CD4-positive, alpha-beta T cell treated with Interleukin-21 for 1 hour (primary cell): ENCODE measurements around the gene ADD1.
"Not testable (repeated sequence)": the region's sequence is repeated elsewhere in the genome, so short reads cannot be mapped to it uniquely, and the experiment has no call there.

ENCODE experiments used
- DNase-seq: peaks from one replicate; pipeline ENCODE4 v3.0.0-alpha.2; 2020

The ADD1 gene

DNA sequence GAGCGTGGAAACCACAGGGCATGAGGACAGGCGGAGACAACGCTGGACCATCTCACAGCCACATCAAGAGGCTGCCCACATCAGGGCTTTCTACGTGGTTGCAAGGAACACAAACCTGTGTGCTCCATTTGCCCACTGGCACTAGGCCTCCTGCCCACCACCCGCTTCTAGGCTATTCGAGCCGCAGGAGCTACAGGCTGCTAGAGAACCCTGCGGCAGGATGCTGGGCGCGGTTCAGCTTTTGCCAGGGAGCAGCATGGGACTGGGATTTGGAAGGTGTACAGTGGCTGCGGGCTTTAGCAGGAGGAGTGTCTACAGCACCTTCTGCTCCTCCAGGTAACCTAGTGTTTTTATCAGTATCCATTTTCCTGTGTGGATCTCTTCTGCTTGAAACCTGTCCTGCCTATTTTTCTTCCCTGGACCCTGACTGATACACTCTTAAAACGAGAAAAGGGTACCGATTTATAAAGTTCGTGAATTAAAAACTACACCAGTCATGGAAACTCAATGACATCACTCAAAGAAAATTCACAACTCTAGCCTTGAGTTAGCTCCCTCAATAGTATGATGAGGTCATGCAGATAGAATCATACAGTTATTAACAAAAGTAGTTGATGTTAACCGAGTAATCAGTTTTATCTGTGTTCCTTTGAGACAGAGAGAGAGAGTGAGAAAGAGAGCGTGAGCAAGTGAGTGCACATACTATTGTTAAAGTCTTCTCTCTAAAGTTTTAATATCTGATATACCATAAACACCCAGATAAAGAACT is 106.8 kb downstream of the ADD1 start:
- no peak for DNase-seq

- DNase-seq = no peak
Observed at GRCh38 chr4:2953496-2953895, 109.9 kb downstream of the ADD1 start.

- peak; percentile 62 for DNase-seq
Observed at GRCh38 chr4:2954358-2955185, 110.9 kb downstream of the ADD1 start.

- DNase-seq = not testable (repeated sequence)
Observed at GRCh38 chr4:2955186-2956044, 111.8 kb downstream of the ADD1 start.

DNA sequence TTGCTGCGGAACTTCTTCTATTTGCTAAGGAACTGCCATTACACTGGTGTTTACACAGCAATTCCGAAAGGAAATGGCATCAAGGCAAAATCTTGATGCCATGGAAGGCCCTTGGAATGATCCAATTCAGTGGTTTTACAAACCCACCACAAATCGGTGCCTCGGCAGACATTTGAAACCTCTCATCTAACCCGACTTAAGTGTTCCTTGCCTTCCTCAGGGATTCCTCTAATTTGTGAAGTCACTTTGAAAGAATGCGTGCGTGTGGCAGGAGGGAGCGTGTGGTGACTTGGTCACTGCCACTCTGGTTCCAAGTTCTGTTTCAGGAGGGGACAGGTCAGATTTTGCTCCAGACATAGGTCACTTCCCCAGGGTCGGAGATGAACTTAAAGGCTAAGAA is 114.8 kb downstream of the ADD1 start:
- DNase-seq = no peak

DNA sequence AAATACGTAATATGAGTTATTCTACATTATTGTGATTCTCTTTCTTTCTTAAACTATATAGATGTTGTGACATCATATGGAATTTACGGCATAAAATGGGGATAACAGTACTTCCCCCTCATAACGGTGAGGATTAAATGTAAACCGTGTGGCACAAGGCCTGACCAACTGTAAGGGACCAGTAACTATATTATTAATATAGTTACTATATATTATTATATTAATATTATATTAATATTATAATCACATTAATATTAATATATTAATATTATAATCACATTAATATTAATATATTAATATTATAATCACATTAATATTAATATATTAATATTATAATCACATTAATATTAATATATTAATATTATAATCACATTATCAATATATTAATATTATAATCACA is 116.8 kb downstream of the ADD1 start:
- not testable (repeated sequence) for DNase-seq

DNA sequence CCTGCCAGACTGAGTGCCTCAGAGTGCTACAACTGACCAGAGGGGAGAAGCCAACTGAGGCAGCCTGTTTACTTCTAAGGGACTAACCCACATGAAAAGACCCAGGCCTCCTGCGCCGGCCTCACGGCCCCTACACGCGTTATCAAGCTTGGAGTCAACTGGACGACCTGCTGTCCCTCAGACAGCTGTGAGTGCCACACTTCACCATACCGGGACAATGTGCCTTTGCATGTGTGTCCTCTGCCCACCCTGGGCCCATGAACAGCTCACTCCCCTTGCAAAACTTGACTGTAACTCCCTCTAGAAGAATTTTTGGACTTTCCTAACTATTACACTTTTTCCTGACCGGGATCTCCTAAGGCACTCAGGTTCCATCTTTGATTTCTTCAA is 117.8 kb downstream of the ADD1 start:
- DNase-seq = no peak

DNA sequence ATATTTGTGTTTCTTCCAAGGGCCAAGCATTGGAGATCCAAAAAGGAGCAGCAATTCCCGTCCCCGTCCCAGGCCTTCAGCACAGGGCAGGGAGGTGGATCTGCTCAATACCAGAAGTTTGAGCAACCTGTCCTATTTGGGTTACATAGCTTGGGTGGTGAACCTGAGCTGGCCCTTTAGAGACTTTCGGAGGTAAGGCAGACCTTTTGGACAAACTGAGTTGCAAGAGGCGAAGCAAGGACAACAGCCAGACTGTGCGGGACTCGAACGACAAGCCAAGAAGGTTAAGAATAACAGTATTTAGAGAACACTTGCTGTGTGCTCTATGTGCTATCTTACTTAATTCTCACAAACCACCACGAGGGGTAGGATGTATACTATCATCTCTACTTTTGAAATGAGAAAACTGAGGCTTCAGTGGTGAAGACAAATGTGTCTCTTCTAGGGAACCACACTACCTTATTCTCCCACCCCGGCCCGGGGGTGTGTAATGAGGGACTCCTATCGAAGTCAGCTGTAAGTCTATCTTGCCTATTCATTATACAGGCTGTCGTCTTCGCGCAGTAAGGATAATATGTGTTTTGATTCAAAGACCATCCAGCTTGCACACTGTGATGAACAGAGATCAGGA is 118.3 kb downstream of the ADD1 start:
- peak; percentile 34 for DNase-seq

DNA sequence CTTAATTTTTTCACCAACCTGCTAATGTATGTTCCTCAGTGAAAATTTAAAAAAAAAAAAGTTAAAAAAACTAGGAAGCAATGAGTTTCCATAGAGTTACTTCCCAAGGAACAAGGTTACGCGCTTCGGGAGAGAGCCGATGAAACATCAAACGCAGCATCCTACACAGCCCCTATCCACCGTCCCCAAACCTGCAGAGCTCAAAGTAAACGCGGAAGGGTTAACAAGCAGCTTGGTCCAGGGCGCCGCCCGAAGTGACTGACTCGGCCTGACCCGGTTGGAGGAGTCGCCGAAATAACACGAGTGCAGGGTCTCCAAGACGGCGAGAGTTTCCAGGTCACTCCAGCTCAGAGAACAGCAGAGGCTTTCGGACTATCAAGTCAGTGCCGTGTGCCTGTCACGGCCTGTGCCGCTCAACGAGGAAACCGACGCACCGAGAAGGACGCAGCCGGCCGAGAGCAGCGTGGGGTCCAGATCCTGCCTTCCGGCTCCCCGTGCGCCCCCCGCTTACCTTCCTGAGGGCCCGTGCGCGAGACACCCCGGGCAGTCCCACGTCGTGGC is 119.0 kb downstream of the ADD1 start:
- DNase-seq = no peak

- DNase-seq = peak; percentile 98
Observed at GRCh38 chr4:2963175-2963965, 119.7 kb downstream of the ADD1 start, which contains the start of the genes GRK4 and NOP14. Gene GRK4 (plus strand): TSS chr4:2963571. CDS start chr4:2964071, 500 bp downstream. Gene NOP14 (minus strand): TSS chr4:2963406. CDS start chr4:2963319, 87 bp downstream.

- DNase-seq = no peak
Observed at GRCh38 chr4:2963966-2964471, 120.4 kb downstream of the ADD1 start.

GRCh38 chr4:2964706-2965258 is 121.1 kb downstream of the ADD1 start:
- no peak for DNase-seq

- DNase-seq = no peak
Observed at GRCh38 chr4:2965262-2965661, 121.6 kb downstream of the ADD1 start.

DNA sequence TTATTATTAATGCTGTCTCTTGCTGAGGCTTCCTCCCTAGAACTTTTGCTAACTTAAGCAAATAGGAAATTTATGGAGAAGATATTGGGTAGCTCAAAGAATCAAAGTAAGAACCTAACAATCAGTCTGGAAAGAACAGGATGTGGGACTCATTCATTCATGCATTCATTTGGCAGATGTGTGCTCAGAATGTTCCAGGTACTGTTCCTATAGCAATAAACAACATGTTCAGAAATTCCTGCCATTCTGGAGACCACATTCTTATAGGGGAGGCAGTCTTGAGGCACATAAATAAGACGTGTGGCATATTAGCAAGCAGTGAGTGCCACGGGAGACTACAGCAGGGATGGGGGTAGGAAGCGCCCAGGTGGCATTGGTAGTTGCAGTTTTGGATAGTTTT is 124.7 kb downstream of the ADD1 start:
- no peak for DNase-seq

DNA sequence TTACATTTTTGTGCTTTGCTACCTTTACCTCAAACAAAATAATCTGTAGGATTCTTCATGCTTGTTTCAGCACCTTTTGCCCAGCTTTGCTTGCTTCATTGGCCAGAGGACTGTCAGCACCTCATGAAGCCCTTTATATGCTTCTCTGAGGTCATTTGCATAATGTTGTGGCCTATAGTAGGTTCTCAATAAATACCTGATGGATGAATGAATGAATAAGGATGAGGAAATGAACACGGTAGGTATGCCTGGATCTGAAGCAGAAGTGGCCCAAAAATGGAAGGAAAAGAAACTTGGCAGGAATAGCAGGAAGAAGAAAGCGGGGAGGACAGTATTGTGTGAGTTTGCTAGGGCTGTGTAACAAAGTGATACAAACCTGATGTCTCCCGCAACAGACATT is 127.6 kb downstream of the ADD1 start:
- DNase-seq = no peak

DNA sequence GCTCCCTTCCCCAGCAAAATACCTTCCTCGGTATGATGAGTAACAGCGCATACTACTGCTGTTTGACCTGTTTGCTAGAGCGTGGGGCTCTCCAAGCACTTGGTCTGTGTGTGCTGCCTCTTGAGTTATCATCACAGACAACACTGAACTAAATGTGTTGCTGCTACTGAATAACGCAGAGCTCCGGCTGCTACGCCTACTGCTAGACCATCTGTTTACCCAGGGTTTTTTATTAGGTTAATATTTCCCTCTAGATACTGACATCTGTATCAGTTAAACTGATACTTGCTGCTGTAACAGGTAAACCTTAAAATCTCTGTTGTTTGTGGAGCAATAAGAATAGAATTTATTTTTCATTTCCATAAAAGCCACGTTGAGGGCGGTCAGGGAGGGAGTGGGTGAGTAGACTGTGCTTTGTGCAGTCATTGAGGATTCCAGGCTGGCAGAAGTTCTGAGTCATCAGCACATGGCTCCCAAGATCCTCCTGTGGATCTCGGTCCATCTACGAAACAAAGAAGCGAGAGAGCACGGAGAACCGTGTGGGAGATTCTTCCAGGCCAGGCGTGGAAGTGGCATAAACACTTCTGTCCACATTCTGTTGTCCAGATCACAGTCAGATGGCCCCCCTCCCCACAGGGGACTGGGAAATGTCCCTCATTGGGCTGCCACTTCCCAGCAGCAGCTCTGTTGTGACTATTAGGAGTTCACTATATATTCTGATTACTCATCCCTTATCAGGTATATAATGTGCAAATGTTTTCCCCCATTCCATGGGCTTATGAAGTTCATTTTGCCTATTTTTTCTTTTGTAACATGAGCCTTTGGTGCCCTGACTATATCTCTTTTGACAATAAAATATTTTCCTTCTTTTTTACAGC is 133.8 kb downstream of the ADD1 start:
- no peak for DNase-seq
